HPDE6-E6E7 (cell line): ENCODE measurements around the gene OR2M4.
"Not testable (repeated sequence)": the region's sequence is repeated elsewhere in the genome, so short reads cannot be mapped to it uniquely, and the experiment has no call there.

Experiments used
- DNase-seq: peaks from one replicate; pipeline ENCODE4 v3.0.0; 2011; ENCODE audit warnings: missing footprints; ENCODE audit errors: extremely low spot score

OR2M4 gene

GRCh38 chr1:248231117-248231516, at the start of gene OR2M4:
Gene OR2M4, plus strand, starts transcription at chr1:248231417. Its CDS starts 7,512 bp downstream, at chr1:248238929.
- DNase-seq = no peak

GRCh38 chr1:248183996-248184395, 47.2 kb upstream of the OR2M4 start:
- no peak for DNase-seq

- DNase-seq = no peak
These were observed 43.9 kb upstream of the OR2M4 start for GRCh38 chr1:248187363-248187762.

- DNase-seq = no peak
These were observed 42.2 kb upstream of the OR2M4 start for GRCh38 chr1:248189026-248189425.

GRCh38 chr1:248194117-248194516, 37.1 kb upstream of the OR2M4 start:
- no peak for DNase-seq

GRCh38 chr1:248196965-248197364, 34.3 kb upstream of the OR2M4 start, which contains the start of gene OR2M3:
Gene OR2M3, plus strand, starts transcription at chr1:248197265. Its CDS starts 5,803 bp downstream, at chr1:248203068.
- no peak for DNase-seq

GRCh38 chr1:248215880-248216279, 15.3 kb upstream of the OR2M4 start:
- no peak for DNase-seq

- DNase-seq = no peak
These were observed 5.7 kb upstream of the OR2M4 start for GRCh38 chr1:248225537-248225936.

GRCh38 chr1:248229360-248229908, 1.8 kb upstream of the OR2M4 start:
- no peak for DNase-seq

GRCh38 chr1:248239478-248239877, 8.3 kb downstream of the OR2M4 start:
- no peak for DNase-seq

GRCh38 chr1:248243204-248243603, 12.0 kb downstream of the OR2M4 start:
- DNase-seq = peak; percentile 20

GRCh38 chr1:248259309-248259708, 28.1 kb downstream of the OR2M4 start:
- DNase-seq = not testable (repeated sequence)

- no peak for DNase-seq
These were observed 37.0 kb downstream of the OR2M4 start for GRCh38 chr1:248268178-248268577.

GRCh38 chr1:248273225-248273624, 42.0 kb downstream of the OR2M4 start:
- not testable (repeated sequence) for DNase-seq

- no peak for DNase-seq
These were observed 46.7 kb downstream of the OR2M4 start, which contains the start of gene OR2T33 for GRCh38 chr1:248277876-248278275. Gene OR2T33, minus strand, starts transcription at chr1:248277976. Its CDS starts 4,162 bp downstream, at chr1:248273814.

- no peak for DNase-seq
These were observed 57.2 kb downstream of the OR2M4 start for GRCh38 chr1:248288391-248288790.
